HG03565 (cell line): Measurements from ENCODE around the gene NFIB.

ENCODE experiments used
- ATAC-seq: cut with Tn5 transposase; IDR thresholded peaks from one replicate; pipeline ENCODE4 v1.9.1; 2021; ENCODE audit warnings: mild to moderate bottlenecking, moderate library complexity; ENCODE audit not compliant: unreplicated experiment

The NFIB gene

DNA sequence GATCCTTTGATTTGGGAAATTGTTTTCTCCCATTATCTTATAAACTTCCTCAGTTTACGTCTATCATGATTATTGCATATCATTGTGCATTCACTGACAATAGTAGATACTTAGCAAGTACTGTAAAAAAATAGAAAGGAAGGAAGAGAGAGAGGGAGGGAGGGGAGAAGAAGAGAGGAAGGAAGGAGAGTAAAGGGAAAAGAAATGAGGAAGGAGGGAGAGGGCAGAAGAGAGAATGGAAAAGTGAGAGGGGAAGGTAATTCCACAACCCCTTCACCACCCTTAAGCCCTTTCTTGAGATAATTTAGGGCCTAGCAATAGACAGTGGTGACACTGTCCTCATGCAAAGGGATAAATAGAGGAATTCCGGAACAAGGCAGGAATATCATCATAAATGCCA lies 64.4 kb downstream of the NFIB start:
- no peak for ATAC-seq

GRCh38 chr9:14248149-14248548 lies 65.8 kb downstream of the NFIB start:
- ATAC-seq = no peak

- no peak for ATAC-seq
These were observed 66.4 kb downstream of the NFIB start for GRCh38 chr9:14247577-14247976.

DNA sequence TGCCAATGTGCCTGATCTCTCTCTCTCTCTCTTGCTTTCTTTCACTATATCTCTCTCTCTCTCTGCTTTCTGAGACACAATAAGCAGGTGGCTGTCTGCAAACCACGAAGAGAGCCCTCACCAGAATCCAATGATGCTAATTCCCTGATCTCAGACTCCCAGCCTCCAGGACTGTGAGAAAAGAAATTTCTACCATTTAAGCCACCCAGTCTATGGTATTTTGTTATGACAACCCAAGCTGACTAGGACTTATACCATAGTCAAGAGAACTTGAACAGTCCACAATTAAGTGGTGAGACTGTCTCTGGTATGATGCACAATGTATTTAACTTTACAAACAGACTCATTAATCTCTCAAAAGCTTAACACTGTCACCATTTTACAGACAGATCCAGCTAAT lies 67.0 kb downstream of the NFIB start:
- ATAC-seq = no peak

- ATAC-seq = no peak
These were observed 67.9 kb downstream of the NFIB start for GRCh38 chr9:14245901-14246525.

DNA sequence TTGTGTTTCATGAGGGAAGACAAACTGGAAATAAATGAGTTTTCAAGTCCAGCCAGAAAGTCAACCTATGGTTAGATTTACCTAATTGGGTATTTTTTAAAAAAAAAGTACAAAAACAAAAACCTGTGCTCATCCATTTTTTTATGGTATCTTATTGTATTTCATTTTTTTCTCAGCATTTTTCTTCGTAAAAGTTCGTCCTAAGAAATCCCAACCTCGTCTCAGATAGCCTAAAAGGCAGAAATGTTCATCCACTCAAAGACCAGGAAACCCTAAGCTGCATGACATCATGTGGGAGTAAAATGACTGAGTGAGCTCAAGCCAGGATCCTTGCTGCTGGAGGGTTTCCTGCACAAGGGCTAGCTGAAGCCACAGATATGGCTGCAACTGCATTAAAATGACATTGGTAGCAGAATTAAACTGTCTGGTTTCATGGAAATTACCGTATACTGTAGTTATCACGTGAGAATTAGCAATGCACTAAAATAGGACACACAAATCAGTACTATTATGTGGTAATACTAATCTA lies 70.4 kb downstream of the NFIB start:
- no peak for ATAC-seq

GRCh38 chr9:14242150-14242805 lies 71.7 kb downstream of the NFIB start:
- ATAC-seq = no peak

DNA sequence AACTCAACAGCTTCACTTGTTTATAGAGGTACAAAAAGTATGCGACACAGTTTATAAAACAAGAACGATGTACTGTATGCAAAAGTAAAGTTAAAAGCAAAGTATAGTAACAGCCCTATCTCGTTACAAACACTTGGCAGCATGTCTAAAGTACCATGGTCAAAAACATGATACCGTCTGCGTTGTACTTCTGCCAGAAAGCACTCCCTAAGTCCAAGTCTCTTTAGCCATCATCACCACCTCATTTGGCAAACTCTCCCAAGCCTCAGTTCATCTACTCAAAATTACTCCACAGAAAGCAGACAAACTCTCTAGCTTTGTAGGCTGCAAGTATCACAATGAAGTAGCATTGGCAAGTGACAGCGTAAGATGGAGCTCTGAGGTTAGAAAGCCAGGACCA lies 73.4 kb downstream of the NFIB start:
- ATAC-seq = no peak

DNA sequence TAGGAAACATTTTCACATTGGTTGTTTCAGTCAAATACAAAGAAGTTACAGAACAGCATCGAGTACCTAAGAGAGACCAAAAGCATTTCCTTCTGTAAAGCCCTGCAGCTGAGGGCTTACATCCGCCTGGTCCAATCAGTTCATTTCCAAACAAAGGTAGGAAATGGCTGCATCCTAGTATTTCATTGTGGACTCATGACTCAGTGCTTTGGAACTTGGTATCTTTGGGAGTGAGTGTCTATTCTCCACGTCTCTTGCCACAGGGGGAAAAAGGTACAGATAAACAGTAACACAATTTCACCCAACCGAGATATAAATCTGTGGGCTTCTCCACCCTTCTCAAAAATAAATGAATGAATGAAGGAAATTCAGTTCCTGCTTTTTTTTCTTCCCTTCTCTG lies 75.4 kb downstream of the NFIB start:
- no peak for ATAC-seq

- no peak for ATAC-seq
These were observed 75.9 kb downstream of the NFIB start for GRCh38 chr9:14238079-14238478.

DNA sequence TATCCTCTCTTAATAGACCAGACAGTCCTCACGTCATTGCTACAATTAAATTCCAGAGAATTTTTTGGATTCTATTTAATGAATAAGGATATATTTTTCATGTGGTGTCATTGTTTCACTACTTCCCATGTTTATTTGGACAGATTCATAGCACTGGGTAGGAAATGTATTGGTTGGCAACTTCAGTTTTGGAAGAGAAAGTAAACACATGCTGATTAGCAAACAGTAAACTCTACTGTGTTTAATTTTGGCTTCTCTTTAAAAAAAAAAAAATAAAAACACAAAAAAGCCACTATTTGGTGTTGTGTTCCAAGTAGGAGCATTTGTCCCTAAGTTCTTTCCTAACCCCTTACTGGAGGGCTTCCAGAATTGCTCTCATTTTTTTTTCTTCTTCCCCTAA lies 77.3 kb downstream of the NFIB start:
- ATAC-seq = no peak

DNA sequence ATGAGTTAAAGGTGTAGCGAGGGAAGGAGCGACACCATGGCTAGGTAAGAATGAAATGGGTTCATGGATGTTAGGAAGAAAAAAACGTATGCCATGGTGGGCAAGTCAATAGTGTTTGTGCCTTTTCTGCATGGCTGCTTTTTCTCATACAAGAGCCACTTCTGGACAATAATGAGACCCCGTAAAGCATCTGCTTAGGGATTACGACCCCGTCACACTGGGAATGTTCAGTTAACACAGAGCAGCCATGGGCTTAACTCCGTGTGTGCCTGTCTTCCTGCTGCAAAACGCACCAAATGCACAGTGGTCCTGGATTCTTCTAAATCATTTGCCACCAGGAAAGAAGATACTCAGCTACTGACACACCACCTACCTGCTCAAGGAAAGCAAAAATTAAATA lies 81.8 kb downstream of the NFIB start:
- no peak for ATAC-seq

- no peak for ATAC-seq
These were observed 82.5 kb downstream of the NFIB start for GRCh38 chr9:14231196-14231990.

- no peak for ATAC-seq
These were observed 85.3 kb downstream of the NFIB start for GRCh38 chr9:14228602-14229001.

DNA sequence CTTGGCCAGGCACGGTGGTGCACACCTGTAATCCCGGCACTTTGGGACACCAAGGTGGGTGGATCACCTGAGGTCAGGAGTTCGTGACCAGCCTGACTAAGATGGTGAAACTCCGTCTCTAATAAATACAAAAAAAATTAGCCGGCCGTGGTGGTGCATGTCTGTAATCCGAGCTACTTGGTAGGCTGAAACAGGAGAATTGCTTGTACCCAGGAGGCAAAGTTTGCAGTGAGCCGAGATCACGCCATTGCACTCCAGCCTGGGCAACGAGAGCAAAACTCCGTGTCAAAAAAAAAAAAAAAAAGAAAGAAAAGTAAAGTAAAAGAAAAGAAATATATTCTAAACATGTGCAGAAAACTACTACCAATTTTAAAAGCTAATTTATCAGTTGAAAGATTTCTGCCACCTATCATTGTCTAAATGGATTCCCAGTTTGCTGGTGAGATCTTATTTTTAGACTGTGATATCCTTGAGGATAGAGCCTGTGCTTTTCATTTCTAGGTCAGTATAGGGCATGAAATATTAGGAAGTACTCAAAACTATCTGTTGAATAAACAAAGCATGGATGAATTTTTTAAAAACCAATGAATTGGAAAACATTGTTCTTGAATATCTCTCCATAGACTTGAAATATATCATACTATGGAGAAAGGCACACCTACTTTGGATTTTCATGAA lies 86.9 kb downstream of the NFIB start:
- ATAC-seq = no peak

GRCh38 chr9:14223081-14223480 lies 90.9 kb downstream of the NFIB start:
- no peak for ATAC-seq

DNA sequence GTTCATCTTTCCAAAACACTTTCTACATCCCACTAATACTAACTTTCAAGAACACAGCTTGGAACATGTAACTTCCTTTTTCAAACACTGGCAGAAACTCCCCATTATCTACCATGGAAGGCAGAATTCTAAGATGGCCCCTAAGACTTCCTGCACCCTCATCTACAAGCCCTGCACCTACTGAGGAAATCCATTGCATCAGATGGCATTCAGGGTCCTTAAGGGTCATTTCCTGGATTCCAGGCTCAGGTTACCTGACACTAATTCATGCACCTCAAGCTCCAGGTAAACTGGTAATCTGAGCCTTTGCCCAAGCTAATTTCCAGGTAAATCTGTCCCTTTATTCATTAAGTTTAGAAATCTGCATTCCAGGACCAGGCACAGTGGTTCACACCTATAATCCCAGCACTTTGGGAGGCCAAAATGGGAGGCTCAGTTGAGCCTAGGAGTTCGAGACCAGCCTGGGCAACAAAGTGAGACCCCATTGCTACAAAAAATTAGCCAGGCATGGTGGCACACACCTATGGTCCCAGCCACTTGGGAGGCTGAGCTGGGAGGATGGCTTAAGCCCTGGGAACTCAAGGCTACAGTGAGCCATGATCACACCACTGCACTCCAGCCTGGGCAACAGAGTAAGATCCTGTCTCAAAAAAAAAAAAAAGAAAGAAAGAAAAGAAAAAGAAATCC lies 91.6 kb downstream of the NFIB start:
- no peak for ATAC-seq

- ATAC-seq = no peak
These were observed 92.4 kb downstream of the NFIB start for GRCh38 chr9:14221558-14221957.

- ATAC-seq = no peak
These were observed 92.8 kb downstream of the NFIB start for GRCh38 chr9:14221119-14221518.

DNA sequence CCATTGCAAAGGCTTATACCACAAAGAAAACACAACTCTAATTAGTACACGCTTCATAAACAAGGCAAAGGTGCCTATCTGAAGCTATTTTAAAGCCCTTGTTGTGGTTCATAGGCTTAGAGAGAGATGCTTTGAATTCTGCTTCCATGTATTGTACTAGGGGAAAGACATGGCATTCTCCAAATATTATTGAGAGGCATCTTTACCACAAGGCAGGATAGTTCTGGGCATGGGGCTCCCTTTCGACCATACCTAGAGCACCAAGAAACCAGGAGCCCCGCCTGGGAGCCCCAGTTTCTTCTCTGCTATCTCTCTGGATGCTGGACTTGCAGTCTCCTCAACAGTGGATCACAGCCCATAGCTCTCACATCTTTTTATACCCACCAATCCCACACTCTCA lies 93.7 kb downstream of the NFIB start:
- ATAC-seq = no peak

DNA sequence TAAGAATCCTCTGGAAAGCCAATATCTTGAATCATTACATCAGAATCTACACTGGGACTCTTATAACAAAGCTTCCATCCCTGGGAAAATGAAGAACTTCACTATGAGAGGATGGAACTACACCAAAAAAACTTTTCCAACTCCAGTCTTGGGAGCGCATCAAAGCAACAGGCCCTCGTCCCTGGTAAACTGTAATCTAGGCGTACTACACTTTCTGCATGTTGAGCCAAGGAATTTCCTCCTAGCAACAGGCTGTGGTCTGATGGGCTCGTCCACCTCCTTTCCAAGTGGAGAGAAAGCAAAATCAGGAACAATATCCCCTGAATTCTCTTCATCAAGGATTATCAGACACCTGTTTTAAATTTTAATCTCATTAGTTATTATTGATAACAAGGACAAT lies 94.1 kb downstream of the NFIB start:
- ATAC-seq = no peak
